ENCODE results near the gene AUTS2. TPM values are rescaled to one million over a fixed set of nuclear protein-coding genes. Genes with fewer than 3 reads are reported as not detected.

AUTS2 gene
- total and polyA plus RNA-seq, 9 of the 15 experiments (the other 6 are each of a cell fraction or from before 2014, with no cell fraction given), result 0.58 TPM; not detected in 8

DNA sequence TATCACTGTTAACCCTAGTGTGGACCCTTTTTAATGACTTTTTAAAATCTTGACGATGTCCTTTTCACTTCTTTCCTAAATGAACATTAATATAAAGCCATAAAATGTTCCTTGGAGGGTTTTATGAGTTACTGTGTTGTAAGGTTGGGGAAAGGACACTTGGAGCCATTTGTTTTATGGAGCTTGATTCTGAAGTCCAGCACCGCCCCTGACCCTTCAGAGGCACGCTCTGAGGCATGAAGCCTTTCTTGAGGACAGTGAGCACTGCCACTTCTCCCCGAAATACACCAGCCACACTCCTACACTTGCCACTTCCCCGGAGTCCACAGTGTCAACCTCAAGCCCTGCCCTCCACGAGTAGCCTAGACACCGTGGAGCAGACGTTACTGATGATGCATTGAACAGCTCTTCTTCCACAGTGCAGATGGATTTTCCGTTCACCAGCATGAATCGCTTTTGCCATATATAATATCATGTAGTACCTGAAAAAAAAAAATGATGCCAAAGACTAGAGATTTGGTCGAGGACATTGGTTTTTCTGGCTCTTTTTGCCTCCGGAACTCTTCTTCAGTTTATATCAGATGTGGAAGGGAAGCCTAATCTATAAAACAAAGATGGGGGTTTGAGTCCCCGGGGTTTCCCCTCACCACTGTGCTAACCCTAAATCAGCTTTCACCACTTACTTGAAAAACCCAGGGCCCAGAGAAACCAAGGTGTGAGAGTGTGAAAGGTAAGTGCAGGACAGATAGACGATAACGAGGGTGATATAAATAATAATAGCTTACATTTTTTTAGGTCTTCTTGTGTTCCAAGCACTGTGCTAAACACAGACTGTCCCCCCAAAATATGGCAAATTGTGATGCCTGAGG lies 881.1 kb downstream of the AUTS2 start:
- POLR2A ChIA-PET, result no interaction called here
- FAIRE-seq, result no peak
- 0% methylated on average over 15 of the region's 15 CpGs for WGBS (ENCODE audit: insufficient coverage, low coverage, missing lambda C conversion rate)
- Histone ChIP-seq H2AFZ (ENCODE audit: low read depth, low read length) (no peak overlapping the region), H3K27me3 (ENCODE audit: control insufficient read depth in 2 of 2, insufficient read depth in 2 of 2, low read length in 2 of 2) (peaks cover 0 to 9% of the 10 kb centered on the region in 2 experiments; a peak in 2 of 5 replicates), H3K79me2 (ENCODE audit: control insufficient read depth, insufficient read depth, low read length) (no peaks in the 10 kb centered on the region), H3K4me3 (no peak overlapping the region), H3K9ac (ENCODE audit: insufficient read depth in 1 of 2, low read depth in 2 of 2, low read length in 2 of 2) (no peak overlapping the region), H3K9me1 (ENCODE audit: control insufficient read depth, insufficient read depth, low read length) (peaks cover 3% of the 10 kb centered on the region), H3K9me3 (replicated peaks; ENCODE audit: control insufficient read depth, insufficient read depth, low read depth, low read length) (no peaks in the 10 kb centered on the region), H3K27ac (ENCODE audit: extremely low read depth, low read depth, low read length) (no peak overlapping the region), H3K36me3 (ENCODE audit: control insufficient read depth, insufficient read depth, low read length) (no peaks in the 10 kb centered on the region), H3K4me1 (replicated peaks in 1 of 2; ENCODE audit: control insufficient read depth in 2 of 2, insufficient read depth in 2 of 2, low read length in 2 of 2) (no peaks in the 10 kb centered on the region), H3K4me2 (ENCODE audit: insufficient read depth, low read length) (no peak overlapping the region), H4K20me1 (replicated peaks; ENCODE audit: control insufficient read depth, insufficient read depth, low read length) (no peaks in the 10 kb centered on the region)
- in situ Hi-C loops (cut with MboI), result no loop called here
- no peak for ATAC-seq
- intact Hi-C loops (cut with micrococcal nuclease), result no loop called here
- TF ChIP-seq, protein P1, sequence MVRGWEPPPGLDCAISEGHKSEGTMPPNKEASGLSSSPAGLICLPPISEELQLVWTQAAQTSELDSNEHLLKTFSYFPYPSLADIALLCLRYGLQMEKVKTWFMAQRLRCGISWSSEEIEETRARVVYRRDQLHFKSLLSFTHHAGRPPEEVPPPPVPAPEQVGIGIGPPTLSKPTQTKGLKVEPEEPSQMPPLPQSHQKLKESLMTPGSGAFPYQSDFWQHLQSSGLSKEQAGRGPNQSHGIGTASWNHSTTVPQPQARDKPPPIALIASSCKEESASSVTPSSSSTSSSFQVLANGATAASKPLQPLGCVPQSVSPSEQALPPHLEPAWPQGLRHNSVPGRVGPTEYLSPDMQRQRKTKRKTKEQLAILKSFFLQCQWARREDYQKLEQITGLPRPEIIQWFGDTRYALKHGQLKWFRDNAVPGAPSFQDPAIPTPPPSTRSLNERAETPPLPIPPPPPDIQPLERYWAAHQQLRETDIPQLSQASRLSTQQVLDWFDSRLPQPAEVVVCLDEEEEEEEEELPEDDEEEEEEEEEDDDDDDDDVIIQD (CRISPR knock-in tag; IDR thresholded peaks at IDR 0.05), result no peak
- no peak for TF ChIP-seq ETS1 (conservative IDR thresholded peaks at IDR 0.05; ENCODE audit: control insufficient read depth, low read depth, low read length)
- no peak for DNase-seq (ENCODE audit: extremely low read depth in 1 of 4, low spot score in 3 of 4)
- CTCF ChIA-PET (ENCODE audit: low intra/inter-chr PET ratio), result no interaction called here
- no TSS peak for BruUV-seq (replicated peaks)
